ENCODE data around the gene ACVR1.
A peak's percentile ranks its signal among the peaks of the same experiment; 100 is the strongest.

The ACVR1 gene

DNA sequence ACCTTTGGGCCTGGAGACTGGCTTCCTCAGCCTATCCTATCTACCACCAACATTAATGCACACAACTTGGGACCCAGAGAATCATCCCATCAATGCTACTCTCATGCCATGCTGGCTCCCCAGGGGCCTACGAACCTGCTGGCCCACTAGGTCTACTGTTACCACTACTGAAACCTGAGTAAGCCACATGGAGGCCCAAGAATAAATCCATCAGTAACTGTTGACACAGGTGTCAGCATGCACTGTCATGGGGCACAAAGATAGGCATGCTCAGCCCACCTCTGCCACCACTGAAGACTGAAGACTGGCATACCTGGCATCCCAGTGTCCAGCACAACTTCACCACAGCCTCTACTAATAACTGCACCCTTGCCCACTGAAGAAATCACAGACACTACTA is 176.3 kb downstream of the ACVR1 start:
- no peak for DNase-seq (ENCODE audit: low spot score)

DNA sequence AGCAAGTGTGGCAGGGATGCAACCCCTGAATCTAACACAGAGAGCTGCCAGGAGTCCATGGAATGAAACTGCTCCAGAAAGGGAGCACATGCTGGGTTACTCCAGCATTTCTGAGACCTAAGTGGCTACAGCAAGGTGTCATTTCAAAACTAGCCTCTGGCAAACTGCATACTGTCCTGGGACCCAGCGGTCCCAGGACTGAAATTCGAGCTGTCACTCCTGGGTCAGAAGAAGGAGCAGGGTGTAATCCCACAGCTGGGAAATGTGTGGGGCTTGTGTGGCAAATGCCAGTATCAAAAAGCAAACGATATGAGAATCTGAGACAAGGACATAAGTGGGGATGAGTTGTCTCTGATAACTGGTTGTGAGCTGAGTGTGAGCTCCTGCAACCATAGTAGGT is 177.1 kb downstream of the ACVR1 start:
- DNase-seq (ENCODE audit: low spot score) = no peak

DNA sequence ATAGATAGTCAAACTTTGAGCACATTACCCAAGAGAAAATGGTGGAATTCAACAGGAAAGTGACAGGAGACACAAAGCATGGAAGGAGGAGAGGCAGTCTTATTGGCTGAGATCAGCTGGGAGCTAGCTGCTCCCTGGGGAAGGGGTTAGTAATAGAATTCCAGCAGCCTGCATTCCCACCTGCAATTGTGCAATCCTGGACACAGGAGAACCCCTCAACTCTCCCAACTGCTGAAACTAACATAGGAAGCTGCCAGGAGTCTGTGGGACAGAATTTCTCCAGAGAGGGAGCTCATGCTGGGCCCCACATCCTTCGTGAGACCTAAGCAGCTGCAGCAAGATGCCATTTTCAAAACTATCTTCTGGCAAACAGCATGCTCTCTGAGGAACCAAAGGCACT is 177.7 kb downstream of the ACVR1 start:
- no peak for DNase-seq (ENCODE audit: low spot score)

DNA sequence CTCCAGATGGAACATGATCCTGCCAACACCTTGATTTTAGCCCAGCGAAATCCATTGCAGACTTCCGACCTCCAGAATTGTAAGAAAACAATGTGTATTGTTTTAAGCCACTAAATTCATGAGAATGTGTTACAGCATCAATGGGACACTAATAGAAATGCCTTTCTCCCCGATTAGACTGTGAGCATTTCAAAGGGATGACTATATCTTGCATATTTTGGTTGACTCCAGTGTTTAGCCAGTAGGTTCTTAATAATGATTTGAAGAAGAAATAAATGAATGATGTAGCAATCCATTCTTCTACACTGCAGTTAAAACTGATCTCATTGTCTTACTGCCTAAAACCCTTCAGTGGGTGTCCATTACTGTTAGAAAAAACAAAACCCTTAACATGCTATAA is 180.1 kb downstream of the ACVR1 start:
- DNase-seq (ENCODE audit: low spot score) = no peak

GRCh38 chr2:157692768-157693167 is 183.4 kb downstream of the ACVR1 start:
- DNase-seq (ENCODE audit: low spot score) = no peak

- DNase-seq (ENCODE audit: low spot score) = peak; percentile 39
Observed at GRCh38 chr2:157691695-157692094, 184.4 kb downstream of the ACVR1 start.

- DNase-seq (ENCODE audit: low spot score) = no peak
Observed at GRCh38 chr2:157691131-157691530, 185.0 kb downstream of the ACVR1 start.

All from HuH-7 (cell line).